ENCODE measurements around the gene SLC39A11. TPM values are rescaled to one million over a fixed set of nuclear protein-coding genes. Genes with fewer than 3 reads are reported as not detected.

Gene SLC39A11
- total RNA-seq, 1 experiment from 2014 or later = 56.1 TPM

- in situ Hi-C loops (cut with HindIII; ENCODE audit: low pct_unique_long_range_greater_than_20kb, low sequenced_read_pairs) (no loop called here), intact Hi-C loops (cut with micrococcal nuclease; ENCODE audit: unreplicated experiment) (no loop called here)
- POLR2A ChIA-PET = no interaction called here
- H3K27me3 ChIP-seq (ENCODE audit: control insufficient read depth, insufficient read depth, low read length) = no peaks in the 10 kb centered on the region
- DNase-seq (ENCODE audit: low read depth, low spot score) (no peak), ATAC-seq (no peak)
- peaks cover 10% of the 10 kb centered on the region; the same call in 1 of the 2 replicates for H3K9me3 ChIP-seq (ENCODE audit: control insufficient read depth, insufficient read depth, low read depth, low read length)
- no peaks in the 10 kb centered on the region for H3K36me3 ChIP-seq (ENCODE audit: control insufficient read depth, insufficient read depth, low read length)
- no peaks in the 10 kb centered on the region for H3K4me1 ChIP-seq (ENCODE audit: control insufficient read depth, insufficient read depth, low read length)
- CTCF ChIA-PET = interaction anchor here (0.6 kb wide), 1 partner anchor 277 kb away, joined by 5 read pairs; no protein-coding TSS in a partner anchor
- no peak overlapping the region for H3K27ac ChIP-seq (ENCODE audit: low read length)
- TF ChIP-seq REST (IDR thresholded peaks at IDR 0.05; ENCODE audit: insufficient read depth in 1 of 2, low read depth in 2 of 2, low read length in 1 of 2) = no peak
- no peak for TF ChIP-seq CTCF (IDR thresholded peaks at IDR 0.05)
- no peak for TF ChIP-seq SIN3A (IDR thresholded peaks at IDR 0.05; ENCODE audit: borderline replicate concordance, insufficient read depth, low read depth, low read length)
- TF ChIP-seq TCF7L2 (IDR thresholded peaks at IDR 0.05; ENCODE audit: low read depth, low read length) = no peak
- no peak for TF ChIP-seq POLR2AphosphoS5 (IDR thresholded peaks at IDR 0.05; ENCODE audit: low read depth, low read length)
- no TSS peak for BruUV-seq (replicated peaks)
- H3K4me3 ChIP-seq (ENCODE audit: low read depth in 2 of 2, low read length in 2 of 2) = no peak overlapping the region
These were observed 72.4 kb downstream of the SLC39A11 start for GRCh38 chr17:73020110-73020509.

GRCh38 chr17:73018599-73018998, 73.9 kb downstream of the SLC39A11 start:
- ChIA-PET POLR2A (no interaction called here), CTCF (no interaction called here)
- no TSS peak for BruUV-seq (replicated peaks)
- H3K27me3 ChIP-seq (ENCODE audit: control insufficient read depth, insufficient read depth, low read length) = no peaks in the 10 kb centered on the region
- no peak overlapping the region for H3K4me3 ChIP-seq (ENCODE audit: low read depth in 2 of 2, low read length in 2 of 2)
- H3K27ac ChIP-seq (ENCODE audit: low read length) = no peak overlapping the region
- peaks cover 11% of the 10 kb centered on the region for H3K4me1 ChIP-seq (ENCODE audit: control insufficient read depth, insufficient read depth, low read length)
- H3K36me3 ChIP-seq (ENCODE audit: control insufficient read depth, insufficient read depth, low read length) = no peaks in the 10 kb centered on the region
- in situ Hi-C loops (cut with HindIII; ENCODE audit: low pct_unique_long_range_greater_than_20kb, low sequenced_read_pairs) = no loop called here
- H3K9me3 ChIP-seq (ENCODE audit: control insufficient read depth, insufficient read depth, low read depth, low read length) = peaks cover 10% of the 10 kb centered on the region; the same call in 1 of the 2 replicates
- TF ChIP-seq REST (IDR thresholded peaks at IDR 0.05; ENCODE audit: insufficient read depth in 1 of 2, low read depth in 2 of 2, low read length in 1 of 2) = no peak
- intact Hi-C loops (cut with micrococcal nuclease; ENCODE audit: unreplicated experiment) = no loop called here
- DNase-seq (ENCODE audit: low read depth, low spot score) (no peak), ATAC-seq (no peak)

Measured in Panc1 (cell line).